Cardiac muscle cell (in vitro differentiated cells and primary cell): ENCODE results near the gene NF2. TPM values are rescaled to one million over a fixed set of nuclear protein-coding genes. Genes with fewer than 3 reads are reported as not detected.
A peak's percentile ranks its signal among the peaks of the same experiment; 100 is the strongest.

Experiments
- DNase-seq, 2 donors: peaks; one replicate each; pipeline versions ENCODE4 v3.0.0 to v3.0.0-alpha.2; 2010 to 2017; ENCODE audit warnings: low read depth in 1 of 2, low spot score in 1 of 2
- H3K27ac ChIP-seq: fragments of 200-600 bp; sonication (generic); 2 replicates; pipeline ENCODE4 v1.5.1; 2016
- H3K27me3 ChIP-seq: fragments of 200-600 bp; sonication (generic); 2 replicates; pipeline ENCODE4 v1.6.0; 2016; ENCODE audit warnings: control low read depth
- H3K36me3 ChIP-seq: fragments of 200-600 bp; sonication (generic); 2 replicates; pipeline ENCODE4 v1.5.1; 2016; ENCODE audit warnings: control low read depth
- H3K4me1 ChIP-seq: fragments of 200-600 bp; sonication (generic); 2 replicates; pipeline ENCODE4 v1.8.1; 2017; ENCODE audit warnings: low read depth, mild to moderate bottlenecking, mixed run types
- H3K4me3 ChIP-seq: fragments of 200-600 bp; sonication (generic); 2 replicates; pipeline ENCODE4 v1.5.1; 2016; ENCODE audit warnings: mild to moderate bottlenecking
- H3K9me3 ChIP-seq: fragments of 200-600 bp; sonication (generic); 2 replicates; pipeline ENCODE4 v1.5.1; 2017; ENCODE audit warnings: low read depth, mild to moderate bottlenecking, control low read depth
- CTCF ChIP-seq: IDR thresholded peaks from 2 replicates; pipeline ENCODE4 v1.5.1; 2012; ENCODE audit warnings: low read depth, mild to moderate bottlenecking, low read length
- polyA plus RNA-seq: library from polyadenylated mRNA; unstranded; fragments of >200 nt; fragmentation: Nextera tagmentation; extraction: Ambion mirVana; gene quantifications from 2 replicates; pipeline ENCODE4 v1.2.1, GENCODE V29; 2016
- total RNA-seq: library from RNA; depleted of rRNA; stranded (reverse); fragments of >200 nt; gene quantifications from 2 replicates; pipeline ENCODE4 v1.2.3, GENCODE V29; 2016

The NF2 gene
- total and polyA plus RNA-seq, 2 experiments from 2014 or later: 32.8 to 40.2 TPM

GRCh38 chr22:29630987-29631386 lies 27.6 kb downstream of the NF2 start:
- Histone ChIP-seq H3K36me3 (no peaks in the 10 kb centered on the region), H3K9me3 (no peaks in the 10 kb centered on the region), H3K27ac (no peak overlapping the region), H3K4me3 (no peak overlapping the region), H3K4me1 (no peaks in the 10 kb centered on the region), H3K27me3 (no peaks in the 10 kb centered on the region)
- no peak for DNase-seq
- TF ChIP-seq CTCF: no peak

- no peaks in the 10 kb centered on the region for H3K9me3 ChIP-seq
- DNase-seq: no peak
- H3K4me3 ChIP-seq: no peak overlapping the region
- H3K27ac ChIP-seq: no peak overlapping the region
- TF ChIP-seq CTCF: no peak
- H3K36me3 ChIP-seq: no peaks in the 10 kb centered on the region
- no peaks in the 10 kb centered on the region for H3K4me1 ChIP-seq
- no peaks in the 10 kb centered on the region for H3K27me3 ChIP-seq
Observed at GRCh38 chr22:29631725-29632124, 28.3 kb downstream of the NF2 start.

- no peak for TF ChIP-seq CTCF
- Histone ChIP-seq H3K9me3 (no peaks in the 10 kb centered on the region), H3K4me3 (no peak overlapping the region), H3K4me1 (no peaks in the 10 kb centered on the region), H3K27me3 (no peaks in the 10 kb centered on the region), H3K27ac (no peak overlapping the region), H3K36me3 (peaks cover 2% of the 10 kb centered on the region)
- no peak for DNase-seq
Observed at GRCh38 chr22:29632672-29633071, 29.2 kb downstream of the NF2 start.

GRCh38 chr22:29633514-29634312 lies 30.3 kb downstream of the NF2 start:
- H3K4me3 ChIP-seq: no peak overlapping the region
- no peak for TF ChIP-seq CTCF
- H3K27me3 ChIP-seq: no peaks in the 10 kb centered on the region
- no peak overlapping the region for H3K27ac ChIP-seq
- no peaks in the 10 kb centered on the region for H3K4me1 ChIP-seq
- peak in 1 of 2 donors; percentile 48 for DNase-seq
- H3K36me3 ChIP-seq: peaks cover 3% of the 10 kb centered on the region
- H3K9me3 ChIP-seq: no peaks in the 10 kb centered on the region

- H3K36me3 ChIP-seq: peaks cover 3% of the 10 kb centered on the region
- DNase-seq: no peak
- H3K4me1 ChIP-seq: no peaks in the 10 kb centered on the region
- no peak for TF ChIP-seq CTCF
- H3K27me3 ChIP-seq: no peaks in the 10 kb centered on the region
- no peak overlapping the region for H3K27ac ChIP-seq
- H3K4me3 ChIP-seq: no peak overlapping the region
- H3K9me3 ChIP-seq: no peaks in the 10 kb centered on the region
Observed at GRCh38 chr22:29634847-29635246, 31.4 kb downstream of the NF2 start.
